HepG2 (cell line): ENCODE data around the gene SS18L1.

Experiments used
- BRD4 ChIP-seq: sonication (generic); formaldehyde crosslinking; IDR thresholded peaks from 2 replicates; pipeline ENCODE4 v1.4.0; 2020; ENCODE audit warnings: missing genetic modification reagents
- NFE2L2 ChIP-seq: fragments of 150-350 bp; IDR thresholded peaks from 2 replicates; pipeline ENCODE4 v1.6.1; 2014; ENCODE audit warnings: low read length
- ZHX2 ChIP-seq, 2 experiments: sonication (generic) in 1 of 2; formaldehyde crosslinking in 1 of 2; IDR thresholded peaks; 2 replicates each; pipeline versions ENCODE4 v1.6.1 to v1.9.0; 2014 to 2022; ENCODE audit warnings: antibody characterized with exemption in 1 of 2, borderline replicate concordance in 1 of 2, inconsistent platforms in 1 of 2, low read depth in 1 of 2, missing genetic modification reagents in 1 of 2
- TF ChIP-seq, protein P1 (sequence below): conservative IDR thresholded peaks from 2 replicates; pipeline ENCODE4 v1.6.1; 2018; ENCODE audit warnings: missing genetic modification reagents

- TF ChIP-seq, protein P1, sequence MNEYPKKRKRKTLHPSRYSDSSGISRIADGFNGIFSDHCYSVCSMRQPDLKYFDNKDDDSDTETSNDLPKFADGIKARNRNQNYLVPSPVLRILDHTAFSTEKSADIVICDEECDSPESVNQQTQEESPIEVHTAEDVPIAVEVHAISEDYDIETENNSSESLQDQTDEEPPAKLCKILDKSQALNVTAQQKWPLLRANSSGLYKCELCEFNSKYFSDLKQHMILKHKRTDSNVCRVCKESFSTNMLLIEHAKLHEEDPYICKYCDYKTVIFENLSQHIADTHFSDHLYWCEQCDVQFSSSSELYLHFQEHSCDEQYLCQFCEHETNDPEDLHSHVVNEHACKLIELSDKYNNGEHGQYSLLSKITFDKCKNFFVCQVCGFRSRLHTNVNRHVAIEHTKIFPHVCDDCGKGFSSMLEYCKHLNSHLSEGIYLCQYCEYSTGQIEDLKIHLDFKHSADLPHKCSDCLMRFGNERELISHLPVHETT (CRISPR knock-in tag) = no peak
- TF ChIP-seq NFE2L2 (no peak), ZHX2 (IDR thresholded peaks at IDR 0.05; ENCODE audit: low read depth) (no peak), ZHX2 (CRISPR knock-in tag; IDR thresholded peaks at IDR 0.05; ENCODE audit: borderline replicate concordance) (no peak), BRD4 (CRISPR knock-in tag) (no peak)
These were observed 59.9 kb downstream of the SS18L1 start for GRCh38 chr20:62203378-62204030.
